ENCODE data around the gene FBXL12. TPM values are rescaled to one million over a fixed set of nuclear protein-coding genes. Genes with fewer than 3 reads are reported as not detected.

Gene FBXL12
- total RNA-seq, 1 experiment from 2014 or later: 21.9 TPM

DNA sequence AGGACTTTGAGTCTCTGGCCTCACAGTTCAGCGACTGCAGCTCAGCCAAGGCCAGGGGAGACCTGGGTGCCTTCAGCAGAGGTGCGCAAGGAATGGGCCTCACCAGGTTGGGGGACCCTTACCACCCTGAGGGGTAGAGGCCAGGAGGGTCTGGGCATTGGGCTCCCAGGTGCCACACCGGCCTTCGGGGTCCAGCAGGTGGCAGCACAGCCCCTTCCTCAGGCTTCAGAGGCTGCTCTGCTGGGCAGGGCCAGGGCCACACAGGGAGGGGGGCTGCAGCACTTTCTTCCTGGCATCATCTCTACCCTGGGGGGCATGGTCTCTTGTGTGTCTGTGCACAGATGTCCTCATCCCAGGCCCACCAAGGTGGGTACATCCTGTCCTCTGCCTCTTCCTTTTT, 29.2 kb upstream of the FBXL12 start:
- ChIA-PET POLR2A (no interaction called here), CTCF (no interaction called here), RAD21 (ENCODE audit: low non-redundant PET in 1 of 2, low total read pairs in 2 of 2, uncharacterized antibody in 2 of 2, unreplicated experiment in 2 of 2) (no interaction called here)
- ATAC-seq (peak; percentile 58), DNase-seq (ENCODE audit: low read depth, low spot score) (no peak)
- BruUV-seq (replicated peaks): no TSS peak
- H3K4me3 ChIP-seq (replicated peaks in 1 of 2; ENCODE audit: low read depth in 1 of 2, low read length in 2 of 2): no peak overlapping the region
- peaks cover 11% of the 10 kb centered on the region; the same call in 1 of the 2 replicates for H3K79me2 ChIP-seq (ENCODE audit: insufficient read depth, low read length)
- H3K36me3 ChIP-seq (ENCODE audit: control insufficient read depth in 1 of 2, insufficient read depth in 2 of 2, low read length in 2 of 2): peaks cover 5 to 10% of the 10 kb centered on the region in 2 experiments; a peak in 3 of 4 replicates
- no peak overlapping the region for H3K9ac ChIP-seq (ENCODE audit: low read length)
- peaks cover 0 to 17% of the 10 kb centered on the region in 2 experiments; a peak in 2 of 4 replicates for H3K4me1 ChIP-seq (ENCODE audit: control insufficient read depth in 1 of 2, insufficient read depth in 2 of 2, low read length in 2 of 2)
- TF ChIP-seq, protein P1, sequence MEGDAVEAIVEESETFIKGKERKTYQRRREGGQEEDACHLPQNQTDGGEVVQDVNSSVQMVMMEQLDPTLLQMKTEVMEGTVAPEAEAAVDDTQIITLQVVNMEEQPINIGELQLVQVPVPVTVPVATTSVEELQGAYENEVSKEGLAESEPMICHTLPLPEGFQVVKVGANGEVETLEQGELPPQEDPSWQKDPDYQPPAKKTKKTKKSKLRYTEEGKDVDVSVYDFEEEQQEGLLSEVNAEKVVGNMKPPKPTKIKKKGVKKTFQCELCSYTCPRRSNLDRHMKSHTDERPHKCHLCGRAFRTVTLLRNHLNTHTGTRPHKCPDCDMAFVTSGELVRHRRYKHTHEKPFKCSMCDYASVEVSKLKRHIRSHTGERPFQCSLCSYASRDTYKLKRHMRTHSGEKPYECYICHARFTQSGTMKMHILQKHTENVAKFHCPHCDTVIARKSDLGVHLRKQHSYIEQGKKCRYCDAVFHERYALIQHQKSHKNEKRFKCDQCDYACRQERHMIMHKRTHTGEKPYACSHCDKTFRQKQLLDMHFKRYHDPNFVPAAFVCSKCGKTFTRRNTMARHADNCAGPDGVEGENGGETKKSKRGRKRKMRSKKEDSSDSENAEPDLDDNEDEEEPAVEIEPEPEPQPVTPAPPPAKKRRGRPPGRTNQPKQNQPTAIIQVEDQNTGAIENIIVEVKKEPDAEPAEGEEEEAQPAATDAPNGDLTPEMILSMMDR (IDR thresholded peaks at IDR 0.05 in 2 of 3, conservative IDR thresholded peaks at IDR 0.05 in 1 of 3; ENCODE audit: borderline replicate concordance in 1 of 3, insufficient read depth in 1 of 3, low read depth in 2 of 3, low read length in 2 of 3): peak; percentile 64 to 66 (median 64); a peak in 5 of 6 replicates
- no peak for TF ChIP-seq POLR2A (IDR thresholded peaks at IDR 0.05; ENCODE audit: borderline replicate concordance, extremely low read depth, insufficient read depth, insufficient read length)
- TF ChIP-seq, protein P2, sequence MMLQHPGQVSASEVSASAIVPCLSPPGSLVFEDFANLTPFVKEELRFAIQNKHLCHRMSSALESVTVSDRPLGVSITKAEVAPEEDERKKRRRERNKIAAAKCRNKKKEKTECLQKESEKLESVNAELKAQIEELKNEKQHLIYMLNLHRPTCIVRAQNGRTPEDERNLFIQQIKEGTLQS (IDR thresholded peaks at IDR 0.05): no peak
- no peak for TF ChIP-seq TCF7L2 (IDR thresholded peaks at IDR 0.05; ENCODE audit: borderline replicate concordance, extremely low read depth, insufficient read depth, insufficient read length)
- no peak for TF ChIP-seq FOSL1 (IDR thresholded peaks at IDR 0.05; ENCODE audit: low read depth)
- peak; percentile 73 for TF ChIP-seq RAD21 (IDR thresholded peaks at IDR 0.05; ENCODE audit: low read depth)
- no peak for TF ChIP-seq SP1 (IDR thresholded peaks at IDR 0.05; ENCODE audit: low read depth)
- no peak for TF ChIP-seq ZFX (IDR thresholded peaks at IDR 0.05)
- TF ChIP-seq ZNF274 (IDR thresholded peaks at IDR 0.05; ENCODE audit: low read depth, low read length): no peak
- no peak overlapping the region for H2AFZ ChIP-seq (ENCODE audit: low read depth, low read length, poor library complexity, severe bottlenecking)
- intact Hi-C loops (cut with micrococcal nuclease): loop anchor here (2.0 to 5.0 kb wide), 4 partner anchors 67 to 711 kb away; no protein-coding TSS in a partner anchor
- no peaks in the 10 kb centered on the region for H3K27me3 ChIP-seq (ENCODE audit: insufficient read depth, low read length)
- H3K9me2 ChIP-seq (ENCODE audit: insufficient read depth): no peaks in the 10 kb centered on the region
- H3K9me3 ChIP-seq (ENCODE audit: control insufficient read depth in 1 of 2, insufficient read depth in 1 of 2, low read depth in 1 of 2, low read length in 2 of 2): no peaks in the 10 kb centered on the region
- no peak overlapping the region; the same call in 1 of the 2 replicates for H3K27ac ChIP-seq (ENCODE audit: low read depth, low read length)
- no peaks in the 10 kb centered on the region for H4K20me1 ChIP-seq (ENCODE audit: insufficient read depth)
- H3K4me2 ChIP-seq (ENCODE audit: low read length): no peak overlapping the region

Measured in HCT116 (cell line).